Measurements from ENCODE around the gene THRB.
A peak's percentile ranks its signal among the peaks of the same experiment; 100 is the strongest.

Gene THRB

DNA sequence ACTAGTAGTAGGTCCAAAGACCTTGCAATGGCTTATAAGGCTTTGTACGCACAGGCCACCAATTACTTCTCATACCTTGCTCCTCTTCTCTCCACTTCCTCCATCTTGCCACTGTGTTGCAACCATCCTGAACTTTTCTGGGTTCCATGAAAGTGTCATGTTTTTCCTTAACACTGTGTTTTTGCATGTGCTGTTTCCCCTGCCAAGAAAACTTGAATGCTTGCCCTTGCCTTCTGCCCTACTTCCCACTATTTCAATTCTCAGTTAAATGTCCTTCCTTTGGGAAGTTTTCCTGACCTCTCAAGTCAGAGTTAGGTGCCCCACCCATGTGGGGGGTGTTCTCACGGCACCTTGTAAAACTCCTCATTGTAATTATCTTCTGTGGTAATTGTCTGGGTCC is 182.8 kb downstream of the THRB start:
- DNase-seq (ENCODE audit: low read depth, low spot score): no peak

- no peak for DNase-seq (ENCODE audit: low read depth, low spot score)
Measured at GRCh38 chr3:24310887-24311286, 183.8 kb downstream of the THRB start.

GRCh38 chr3:24306518-24306917 is 188.1 kb downstream of the THRB start:
- no peak for DNase-seq (ENCODE audit: low read depth, low spot score)

DNA sequence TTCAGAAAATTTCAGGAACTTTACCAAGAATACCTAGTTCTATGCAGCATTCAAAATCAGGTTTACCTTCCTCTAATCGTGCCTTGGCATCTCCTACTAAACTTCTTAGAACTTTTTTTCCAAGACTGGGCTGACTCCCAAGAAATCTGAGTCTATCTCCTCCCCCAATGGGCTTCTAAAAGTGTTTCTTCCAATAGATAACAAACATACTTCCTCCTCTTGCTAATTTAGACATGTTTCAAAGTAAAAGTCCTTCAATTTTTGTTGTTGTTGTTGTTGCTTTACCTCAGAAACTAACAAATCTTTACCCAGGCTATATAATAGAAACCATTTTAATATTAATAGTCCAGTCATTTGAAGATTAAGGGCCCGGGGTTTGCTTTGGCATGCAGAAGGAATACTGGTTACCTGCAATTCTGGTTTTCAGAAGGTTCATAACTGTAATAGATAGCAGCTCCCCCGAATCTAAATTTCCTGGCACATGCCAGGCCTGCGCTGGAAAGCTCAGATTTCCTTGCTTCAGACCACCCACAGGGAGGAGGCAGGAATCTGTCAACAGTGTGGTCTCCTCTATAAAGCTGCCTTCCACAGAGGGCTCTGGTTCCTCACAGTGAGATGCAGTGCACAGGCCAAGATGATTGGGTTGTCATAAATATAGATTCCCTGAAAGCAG is 188.7 kb downstream of the THRB start:
- peak; percentile 30 for DNase-seq (ENCODE audit: low read depth, low spot score)

- DNase-seq (ENCODE audit: low read depth, low spot score): peak; percentile 10
Measured at GRCh38 chr3:24303057-24303754, 191.4 kb downstream of the THRB start.

DNA sequence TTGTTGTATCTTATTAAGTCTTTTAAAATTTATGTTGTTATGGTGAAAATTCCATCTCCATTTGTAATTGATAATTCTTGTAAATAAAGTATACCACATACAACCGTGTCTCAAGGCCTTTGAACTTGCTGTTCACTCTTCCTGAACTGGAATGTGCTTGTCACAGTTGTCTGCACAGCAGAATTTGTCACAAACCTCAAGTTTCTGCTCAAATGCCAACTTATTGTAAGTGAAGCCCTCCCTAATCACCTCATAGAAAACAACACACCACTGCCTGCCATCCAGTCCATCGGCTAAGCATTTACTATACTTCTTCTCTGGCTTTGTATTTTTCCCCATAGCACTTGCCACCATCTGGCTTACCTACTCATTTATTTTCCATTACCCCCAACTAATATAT is 192.3 kb downstream of the THRB start:
- no peak for DNase-seq (ENCODE audit: low read depth, low spot score)

DNA sequence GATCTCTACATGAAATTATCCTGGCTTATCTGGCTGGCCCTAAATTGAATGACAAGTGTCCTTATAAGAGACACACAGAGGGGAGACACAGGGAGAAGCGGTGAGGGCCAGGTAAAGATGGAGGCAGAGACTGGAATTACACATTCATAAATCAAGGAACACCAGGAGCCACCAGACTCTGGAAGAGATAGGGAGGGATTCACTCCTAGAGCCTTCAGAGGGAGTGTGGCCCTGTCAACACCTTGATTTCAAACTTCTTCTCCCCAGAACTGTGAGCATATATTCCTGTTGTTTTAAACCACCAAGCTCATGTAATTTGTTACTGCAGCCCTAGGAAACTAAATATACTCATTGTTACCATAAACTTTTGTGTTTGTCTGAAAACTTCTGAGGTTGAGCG is 193.7 kb downstream of the THRB start:
- no peak for DNase-seq (ENCODE audit: low read depth, low spot score)

DNA sequence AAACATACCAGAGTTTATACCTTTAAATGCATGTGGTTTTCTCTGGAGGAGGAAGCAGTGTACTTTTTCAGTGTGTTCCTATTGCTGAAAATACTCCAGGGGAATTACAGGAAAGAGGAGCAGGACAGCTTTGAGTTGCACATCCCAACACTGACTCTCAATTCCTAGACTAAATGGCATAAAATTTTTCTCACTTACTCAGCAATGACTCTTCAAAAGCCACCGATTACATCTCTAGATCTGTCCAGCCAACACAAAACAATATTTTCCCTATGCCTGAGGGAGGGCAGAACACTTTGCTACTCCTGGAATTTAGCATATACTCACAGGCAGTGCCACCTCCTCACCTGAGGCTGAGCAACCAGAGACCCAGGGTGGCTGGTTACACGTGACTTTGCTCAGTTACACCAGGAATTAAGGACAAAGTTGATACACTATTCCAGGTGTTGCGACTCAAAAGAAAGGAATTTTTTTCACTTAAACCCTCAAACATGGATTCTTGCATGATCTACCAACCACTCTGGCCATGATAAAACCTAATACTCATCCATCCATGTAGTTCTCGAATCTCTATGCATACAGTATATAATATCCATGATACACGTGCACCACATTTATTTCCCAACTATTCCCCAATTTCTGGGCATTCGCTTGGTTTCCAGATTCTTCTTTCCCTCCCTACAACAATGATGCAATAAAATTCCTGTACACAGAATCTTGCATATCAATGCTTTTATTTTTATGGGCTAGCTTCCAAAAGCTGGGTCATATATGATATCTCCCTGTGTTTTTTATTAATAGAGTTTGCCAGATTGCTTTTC is 194.6 kb downstream of the THRB start:
- DNase-seq (ENCODE audit: low read depth, low spot score): no peak

- DNase-seq (ENCODE audit: low read depth, low spot score): no peak
Measured at GRCh38 chr3:24299246-24299805, 195.3 kb downstream of the THRB start.

DNA sequence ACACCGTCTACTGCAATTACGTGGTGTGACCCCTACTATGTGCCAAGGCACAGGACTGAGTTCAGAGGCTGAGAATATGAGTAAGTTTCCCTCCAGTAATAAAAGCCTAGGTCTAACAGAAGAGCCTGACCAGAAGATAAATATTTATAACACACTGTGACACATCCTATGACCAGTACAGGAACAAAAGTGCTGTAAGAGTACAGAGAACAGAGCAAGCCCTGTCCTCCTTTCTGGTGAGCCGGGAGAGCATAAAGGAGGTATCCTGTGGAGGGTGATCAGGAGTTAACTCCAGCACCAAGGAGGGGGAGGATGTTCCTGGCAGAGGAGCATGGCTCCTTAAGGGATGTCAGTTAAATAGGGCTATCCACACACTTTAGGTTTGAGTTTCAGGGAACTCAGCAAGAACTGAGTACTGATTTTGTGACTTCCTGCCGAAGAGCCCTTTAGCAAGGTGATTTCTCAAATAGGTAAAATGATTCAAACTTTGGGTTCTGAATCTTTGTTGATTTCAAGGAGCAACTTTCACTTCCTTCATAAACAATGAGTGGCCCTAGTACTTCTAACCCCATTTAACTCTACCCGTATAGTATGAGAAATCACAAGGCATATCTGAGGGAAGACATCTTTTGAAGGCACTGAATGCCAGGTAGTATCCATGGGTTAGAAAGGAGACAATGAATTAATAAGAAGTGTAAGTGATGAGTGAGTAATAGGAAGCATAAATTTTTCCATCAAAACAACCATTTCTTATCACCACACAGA is 198.0 kb downstream of the THRB start:
- DNase-seq (ENCODE audit: low read depth, low spot score): no peak

- DNase-seq (ENCODE audit: low read depth, low spot score): no peak
Measured at GRCh38 chr3:24294150-24294549, 200.5 kb downstream of the THRB start.

DNA sequence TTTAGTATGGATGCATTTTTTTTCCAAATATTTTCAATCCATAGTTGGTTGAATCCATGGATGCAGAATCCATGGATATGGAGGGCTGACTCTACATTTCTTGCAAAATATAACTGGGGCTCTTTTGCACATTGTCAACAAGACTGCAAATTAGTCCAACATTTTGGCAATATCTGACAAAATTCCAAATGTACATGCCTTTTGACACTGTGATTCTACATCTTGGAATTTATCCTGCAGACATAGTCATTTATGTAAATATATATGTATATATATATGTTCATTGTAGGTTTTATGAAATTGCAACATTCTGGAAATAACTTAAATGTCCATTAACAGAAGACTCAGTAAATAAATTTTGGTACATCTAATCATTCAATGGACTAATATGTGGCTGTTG is 203.0 kb downstream of the THRB start:
- no peak for DNase-seq (ENCODE audit: low read depth, low spot score)

GRCh38 chr3:24290596-24290995 is 204.1 kb downstream of the THRB start:
- no peak for DNase-seq (ENCODE audit: low read depth, low spot score)

DNA sequence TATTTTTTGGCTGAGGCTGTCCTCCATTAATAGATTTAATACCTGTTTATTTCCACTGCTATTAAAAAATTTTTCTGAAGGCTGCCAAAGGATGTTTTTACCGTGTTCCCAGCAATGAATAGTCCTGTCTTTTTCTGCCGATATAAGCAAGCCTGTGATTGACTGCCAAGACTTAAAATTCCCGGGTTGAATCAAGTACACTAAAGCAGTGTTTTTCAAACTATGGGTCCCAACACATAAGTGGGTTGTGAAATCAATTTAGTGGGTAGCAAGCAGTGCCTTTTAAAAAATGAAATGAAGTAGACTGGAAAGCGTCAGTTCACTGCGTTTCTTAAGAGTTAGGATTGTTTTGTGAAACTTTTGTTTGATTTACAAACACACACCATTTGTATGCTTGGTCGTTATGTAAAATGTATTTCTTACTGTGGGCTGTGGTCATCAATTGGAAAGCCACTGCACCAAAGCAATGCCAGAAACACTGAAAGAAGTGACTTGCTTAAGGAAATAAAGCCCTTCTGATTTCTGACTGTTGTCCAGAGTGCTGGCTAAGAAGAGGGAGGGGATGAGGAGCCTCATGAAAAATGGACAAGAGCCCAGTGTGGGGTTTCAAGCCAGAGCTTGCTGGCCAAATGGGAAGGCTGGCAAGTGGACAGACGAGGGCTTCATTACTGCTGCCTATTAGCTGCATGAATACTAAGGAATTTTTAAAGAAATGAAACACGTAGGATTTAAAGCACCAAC is 206.0 kb downstream of the THRB start:
- DNase-seq (ENCODE audit: low read depth, low spot score): no peak

GRCh38 chr3:24287755-24288450 is 206.7 kb downstream of the THRB start:
- no peak for DNase-seq (ENCODE audit: low read depth, low spot score)

GRCh38 chr3:24286405-24286804 is 208.2 kb downstream of the THRB start:
- DNase-seq (ENCODE audit: low read depth, low spot score): no peak

GRCh38 chr3:24278543-24278942 is 216.1 kb downstream of the THRB start:
- no peak for DNase-seq (ENCODE audit: low read depth, low spot score)

DNA sequence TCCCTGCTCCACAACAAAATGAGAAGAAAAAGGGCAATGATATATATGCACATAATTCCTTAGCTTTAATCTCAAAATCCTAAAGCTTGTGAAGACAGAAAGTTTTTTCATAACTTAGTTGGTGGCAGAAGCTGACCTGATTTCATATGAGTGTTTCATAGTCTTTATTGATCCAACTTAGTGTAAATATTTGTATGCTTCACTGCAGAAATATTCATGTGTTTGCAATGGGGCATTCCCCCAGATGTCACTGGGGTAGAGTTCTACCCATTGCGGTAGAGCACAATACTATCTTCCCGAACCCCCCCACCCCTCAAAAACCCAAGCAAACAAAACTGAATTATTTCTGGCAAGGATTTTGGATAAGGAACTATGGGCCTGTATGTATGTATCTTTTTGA is 221.2 kb downstream of the THRB start:
- no peak for DNase-seq (ENCODE audit: low read depth, low spot score)

DNA sequence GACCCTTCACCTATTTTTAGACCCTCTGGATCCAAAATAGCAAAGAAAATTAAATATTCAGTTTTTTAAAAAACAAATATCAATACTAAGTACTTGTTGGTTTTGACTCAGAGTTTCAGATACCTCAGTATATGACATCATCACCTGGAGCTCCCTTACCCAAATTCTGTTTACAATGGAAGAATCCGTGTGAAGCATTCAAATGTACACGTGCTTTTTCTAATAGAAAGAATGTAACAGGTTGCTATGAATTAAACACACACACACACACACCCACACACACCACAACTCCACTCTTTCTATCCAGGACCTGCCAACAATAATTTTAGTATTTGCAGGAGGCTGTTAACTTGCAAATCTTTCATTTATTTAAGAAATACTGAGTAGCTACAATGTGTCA is 221.8 kb downstream of the THRB start:
- DNase-seq (ENCODE audit: low read depth, low spot score): no peak

DNA sequence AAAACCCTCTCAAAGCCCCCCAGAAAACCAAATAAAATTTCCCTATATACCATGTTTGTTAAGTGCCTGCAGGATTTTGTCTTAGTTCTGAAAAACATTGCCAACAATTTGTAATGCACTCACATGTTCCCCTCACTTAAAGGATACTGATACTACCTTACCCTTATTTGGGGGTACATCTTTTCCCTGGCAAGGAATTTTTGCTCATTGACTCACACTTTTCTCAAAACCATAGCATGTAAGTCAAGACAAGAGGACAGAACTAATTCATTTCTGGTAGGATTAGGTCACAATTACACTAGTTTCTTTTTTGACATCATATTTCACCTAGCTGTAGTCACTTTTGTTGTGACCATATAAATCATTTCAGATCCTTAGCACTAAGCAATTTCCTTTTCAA is 222.2 kb downstream of the THRB start:
- DNase-seq (ENCODE audit: low read depth, low spot score): no peak

Measured in ELF-1 (cell line).